Mesenteric fat pad (tissue), 1 donor: Measurements from ENCODE around the gene DDX59. TPM values are rescaled to one million over a fixed set of nuclear protein-coding genes. Genes with fewer than 3 reads are reported as not detected.
"Not testable (repeated sequence)": the region's sequence is repeated elsewhere in the genome, so short reads cannot be mapped to it uniquely, and the experiment has no call there.

Source experiments
- DNase-seq: peaks from one replicate; pipeline ENCODE4 v3.0.0-alpha.2; 2020; ENCODE audit warnings: low spot score
- total RNA-seq: library from RNA; stranded (reverse); fragmentation: NEBNext Ultra II Directional; extraction: Animal tissue kit (Norgen Biotek cat#: 25700); gene quantifications from one replicate; pipeline ENCODE4 v1.2.1, GENCODE V29; 2021
- donor health status: DM: yes; HTN: yes; CAD: no.

Gene DDX59
- total RNA-seq, 1 donor from 2014 or later = 17.1 TPM

GRCh38 chr1:200630515-200630899 lies 39.2 kb downstream of the DDX59 start:
- DNase-seq = not testable (repeated sequence)

- no peak for DNase-seq
These were observed 39.7 kb downstream of the DDX59 start for GRCh38 chr1:200629876-200630514.

DNA sequence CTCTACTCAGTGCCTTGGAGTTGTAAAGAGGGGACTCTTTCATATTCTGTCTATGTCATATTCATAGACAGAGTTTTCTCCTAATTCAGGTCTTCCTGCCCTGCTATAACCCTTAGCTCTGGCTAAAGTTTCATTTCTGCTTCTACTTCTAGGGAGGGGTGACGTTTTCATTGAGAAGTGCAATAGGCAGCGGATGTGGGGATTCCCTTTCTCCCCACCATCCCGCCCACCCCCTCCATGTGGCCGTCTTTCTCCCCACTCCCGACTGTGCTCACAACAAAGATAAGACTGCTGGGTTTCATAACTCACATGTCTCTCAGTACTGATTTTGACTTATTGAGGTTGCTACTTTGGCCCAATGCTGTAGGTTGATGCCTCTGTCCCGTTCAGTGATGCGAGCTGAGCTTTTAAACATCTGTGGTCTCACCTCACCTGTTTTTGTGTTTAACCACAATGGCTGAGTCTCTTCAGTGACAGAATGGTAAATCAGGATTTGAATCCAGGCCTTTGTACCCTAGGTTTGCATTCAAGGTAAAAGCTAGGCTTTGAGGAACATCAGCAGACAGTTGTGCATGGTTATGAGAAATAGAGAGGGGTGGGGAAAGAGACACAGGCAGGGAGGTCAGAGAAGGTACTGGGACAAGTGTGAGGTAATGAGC lies 41.4 kb downstream of the DDX59 start:
- DNase-seq = no peak

GRCh38 chr1:200627575-200628222 lies 42.0 kb downstream of the DDX59 start:
- DNase-seq = no peak

- DNase-seq = no peak
These were observed 42.7 kb downstream of the DDX59 start for GRCh38 chr1:200626853-200627534.

DNA sequence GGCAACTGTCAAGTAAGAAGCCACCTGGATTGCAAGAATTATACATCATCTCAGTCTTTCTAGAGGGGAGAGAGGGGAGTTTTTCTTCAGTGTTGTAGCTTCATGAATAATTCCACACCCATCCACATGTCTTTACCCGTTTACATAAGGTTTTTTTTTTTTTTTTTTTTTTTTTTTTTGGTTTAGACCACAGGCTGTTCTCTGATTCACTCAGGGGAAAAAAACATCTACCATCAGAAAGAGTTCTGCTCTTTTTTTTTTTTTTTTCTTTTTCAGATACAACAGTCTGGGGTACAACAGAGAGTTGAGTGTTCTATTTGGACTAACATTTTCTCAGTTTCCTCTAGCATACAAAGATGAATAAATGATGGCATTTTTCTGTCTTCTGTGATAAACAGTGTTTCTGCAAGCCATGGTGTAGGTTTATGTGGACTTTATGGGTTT lies 44.3 kb downstream of the DDX59 start:
- DNase-seq = no peak

DNA sequence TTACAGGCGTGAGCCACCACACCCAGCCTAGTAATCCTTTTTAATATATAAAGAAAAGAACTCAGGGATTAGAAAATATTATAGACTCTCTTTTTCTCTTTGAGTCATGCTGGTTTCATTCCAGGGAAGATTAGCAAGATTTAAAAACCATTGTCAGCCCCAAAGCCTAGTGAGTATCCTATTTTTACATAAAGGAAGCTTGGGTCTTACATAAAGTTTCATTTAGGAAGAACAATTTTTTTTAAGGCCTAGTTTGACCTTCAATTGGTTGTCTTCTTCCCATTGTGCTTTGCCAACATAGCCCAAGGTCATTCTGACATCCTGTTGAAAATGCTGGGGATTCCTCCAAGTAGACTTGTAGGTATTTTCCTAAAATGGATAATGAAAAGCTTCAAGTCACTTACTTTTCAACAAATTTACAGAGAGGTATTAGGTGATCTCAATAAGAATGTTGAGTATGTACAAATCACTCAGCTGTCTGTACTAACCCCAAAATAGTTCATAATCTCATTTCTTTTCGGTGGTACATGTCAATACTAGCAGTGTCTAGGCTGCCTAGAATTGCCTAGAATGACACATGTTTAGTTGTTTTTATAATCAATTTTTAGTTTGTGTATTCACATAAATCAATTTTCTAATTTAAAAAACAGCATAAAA lies 44.9 kb downstream of the DDX59 start:
- DNase-seq = no peak

DNA sequence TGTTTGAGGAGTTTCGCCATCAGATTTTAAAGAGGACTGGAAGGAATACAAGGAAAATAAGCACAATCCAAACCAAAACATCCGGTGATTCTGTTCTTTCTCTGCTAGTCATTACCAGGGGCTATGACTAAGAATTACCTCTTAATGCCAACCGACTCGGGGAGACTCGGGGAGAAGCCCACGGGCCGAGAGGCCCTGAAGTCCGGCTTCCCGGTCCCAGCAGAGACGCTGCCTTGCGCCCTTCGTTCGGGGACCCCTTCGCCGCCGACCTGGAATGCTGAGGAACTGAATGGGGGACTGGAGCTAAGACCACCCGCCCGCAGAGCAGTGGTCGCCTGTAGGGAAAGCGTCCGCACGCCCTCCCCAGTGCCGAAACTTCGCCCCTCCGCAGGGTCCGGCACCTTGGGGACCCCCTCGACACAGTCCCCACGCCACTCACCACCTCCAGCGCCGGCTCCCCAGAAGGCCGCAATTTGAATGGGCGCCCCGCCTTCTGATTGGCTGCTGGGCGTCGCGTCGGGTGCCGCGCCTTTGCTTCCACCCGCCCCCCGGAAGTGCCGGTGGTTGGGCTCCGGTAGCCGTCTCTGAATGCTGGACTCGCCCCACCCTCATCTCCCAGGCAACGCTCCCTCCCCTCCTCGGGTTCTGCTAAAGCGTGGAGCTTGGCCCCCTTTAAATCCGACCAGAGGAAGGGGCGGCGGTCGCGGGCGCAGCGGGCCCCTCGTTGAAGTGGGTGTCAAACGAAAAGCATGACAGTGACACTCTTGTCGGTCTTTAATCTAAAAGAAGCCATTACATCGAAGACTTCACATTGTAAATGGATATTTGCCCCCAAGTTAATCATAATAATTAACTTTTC lies 49.2 kb downstream of the DDX59 start, which contains the start of gene KIF14:
TSS of gene KIF14 (minus strand) at position 479 of the 859 bp plus-strand sequence. CDS start 2,028 bp downstream, outside the sequence.
- DNase-seq = peak; percentile 97

DNA sequence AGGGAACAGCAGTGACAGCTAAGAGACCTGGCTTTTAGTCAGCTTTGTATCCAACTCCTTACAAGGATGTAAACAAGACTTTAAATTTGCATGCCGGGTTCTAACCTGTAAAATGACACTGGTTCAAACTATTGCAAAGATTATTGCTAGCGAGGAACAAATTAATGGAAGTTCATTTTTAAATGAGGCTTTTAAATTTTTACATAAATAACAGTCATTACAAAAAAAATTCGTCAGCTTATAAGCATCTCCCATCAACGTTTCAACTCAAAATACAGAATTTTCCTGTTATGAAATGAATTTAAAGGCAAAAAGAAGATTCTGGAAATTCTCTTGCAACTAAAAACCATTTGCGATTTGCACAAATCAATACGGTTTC lies 49.8 kb downstream of the DDX59 start:
- DNase-seq = no peak

DNA sequence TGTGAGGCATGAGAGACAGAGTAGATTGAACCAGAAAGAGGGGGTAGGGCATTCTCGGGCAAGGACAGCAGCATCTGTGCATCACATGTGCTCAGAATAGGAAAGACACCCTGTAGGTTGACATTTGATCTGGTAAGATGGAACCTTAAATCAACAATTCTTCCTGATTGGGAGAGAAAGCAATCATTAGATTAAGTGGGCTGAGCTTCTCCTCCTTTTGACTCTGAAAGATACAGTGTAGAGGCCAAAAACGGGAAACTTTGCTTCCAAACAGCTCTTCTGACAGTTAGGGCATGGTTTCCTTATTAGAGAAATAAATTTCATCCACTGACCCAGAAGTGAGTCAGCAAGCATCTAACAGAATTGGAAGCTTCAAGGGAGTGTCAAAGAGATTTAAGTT lies 58.9 kb downstream of the DDX59 start:
- DNase-seq = no peak

- no peak for DNase-seq
These were observed 67.1 kb downstream of the DDX59 start for GRCh38 chr1:200602632-200603031.

Other genes starting within 250 kb of the DDX59 start
- gene KIF14, start 49.2 kb downstream of the DDX59 start, total RNA-seq = 0.03 TPM
- gene CAMSAP2, start 69.0 kb upstream of the DDX59 start, total RNA-seq = 36.4 TPM
- not detected for gene GPR25, start 203.1 kb upstream of the DDX59 start, total RNA-seq
- gene INAVA, start 225.0 kb upstream of the DDX59 start, total RNA-seq = 0.16 TPM